Calu3 (cell line): ENCODE results near the gene TBXAS1. TPM values are rescaled to one million over a fixed set of nuclear protein-coding genes. Genes with fewer than 3 reads are reported as not detected.

Experiments used
- BruUV-seq: library from RNA; stranded (reverse); fragments of 400-500 nt; replicated peaks from 2 replicates; lab custom pipeline; 2021; lab: Mats Ljungman, UMichigan
- CTCF ChIA-PET: fragments of 300-600 bp; sonication (Branson Sonifier 250); formaldehyde crosslinking; loops from one replicate; lab custom pipeline; 2022; ENCODE audit warnings: antibody characterized with exemption; lab: Charles Lee
- DNase-seq: peaks from one replicate; pipeline ENCODE4 v3.0.0; 2022
- H3K27ac Mint-ChIP-seq: one replicate; pipeline ENCODE4 v1.8.0; 2022; ENCODE audit warnings: mixed read lengths; ENCODE audit not compliant: unreplicated experiment
- H3K27me3 Mint-ChIP-seq: one replicate; pipeline ENCODE4 v1.8.0; 2022; ENCODE audit warnings: mixed read lengths; ENCODE audit not compliant: unreplicated experiment
- H3K36me3 Mint-ChIP-seq: one replicate; pipeline ENCODE4 v1.8.0; 2022; ENCODE audit warnings: mild to moderate bottlenecking, moderate library complexity, mixed read lengths; ENCODE audit not compliant: insufficient read depth, unreplicated experiment
- H3K4me1 Mint-ChIP-seq: one replicate; pipeline ENCODE4 v1.8.0; 2022; ENCODE audit warnings: mild to moderate bottlenecking, low read depth, mixed read lengths; ENCODE audit not compliant: unreplicated experiment
- H3K4me3 Mint-ChIP-seq: one replicate; pipeline ENCODE4 v1.8.0; 2022; ENCODE audit warnings: mild to moderate bottlenecking, low read depth, moderate library complexity, mixed read lengths; ENCODE audit not compliant: unreplicated experiment
- H3K9me3 Mint-ChIP-seq: one replicate; pipeline ENCODE4 v1.8.0; 2022; ENCODE audit warnings: low read depth, mixed read lengths; ENCODE audit not compliant: unreplicated experiment
- intact Hi-C: fragments of 100-400 bp; cut with micrococcal nuclease; formaldehyde crosslinking; loops from one replicate; pipeline ENCODE4 v1.10.0; 2022; ENCODE audit not compliant: unreplicated experiment
- total RNA-seq: library from RNA; stranded (reverse); gene quantifications from 2 replicates; pipeline ENCODE4 v1.2.3, GENCODE V29; 2022
- TF ChIP-seq, protein P1 (sequence below): fragments of 200-600 bp; IDR thresholded peaks from one replicate; pipeline ENCODE4 v1.8.0; 2022; ENCODE audit warnings: antibody characterized with exemption; ENCODE audit not compliant: unreplicated experiment

TBXAS1 gene
- total RNA-seq, 1 experiment from 2014 or later: 33.0 TPM

GRCh38 chr7:139958599-139959284, 129.7 kb downstream of the TBXAS1 start:
- TF ChIP-seq, protein P1, sequence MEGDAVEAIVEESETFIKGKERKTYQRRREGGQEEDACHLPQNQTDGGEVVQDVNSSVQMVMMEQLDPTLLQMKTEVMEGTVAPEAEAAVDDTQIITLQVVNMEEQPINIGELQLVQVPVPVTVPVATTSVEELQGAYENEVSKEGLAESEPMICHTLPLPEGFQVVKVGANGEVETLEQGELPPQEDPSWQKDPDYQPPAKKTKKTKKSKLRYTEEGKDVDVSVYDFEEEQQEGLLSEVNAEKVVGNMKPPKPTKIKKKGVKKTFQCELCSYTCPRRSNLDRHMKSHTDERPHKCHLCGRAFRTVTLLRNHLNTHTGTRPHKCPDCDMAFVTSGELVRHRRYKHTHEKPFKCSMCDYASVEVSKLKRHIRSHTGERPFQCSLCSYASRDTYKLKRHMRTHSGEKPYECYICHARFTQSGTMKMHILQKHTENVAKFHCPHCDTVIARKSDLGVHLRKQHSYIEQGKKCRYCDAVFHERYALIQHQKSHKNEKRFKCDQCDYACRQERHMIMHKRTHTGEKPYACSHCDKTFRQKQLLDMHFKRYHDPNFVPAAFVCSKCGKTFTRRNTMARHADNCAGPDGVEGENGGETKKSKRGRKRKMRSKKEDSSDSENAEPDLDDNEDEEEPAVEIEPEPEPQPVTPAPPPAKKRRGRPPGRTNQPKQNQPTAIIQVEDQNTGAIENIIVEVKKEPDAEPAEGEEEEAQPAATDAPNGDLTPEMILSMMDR: no peak
- Mint-ChIP-seq H3K27me3 (no peaks in the 10 kb centered on the region), H3K27ac (no peak overlapping the region), H3K4me3 (no peak overlapping the region), H3K9me3 (no peaks in the 10 kb centered on the region), H3K36me3 (no peaks in the 10 kb centered on the region), H3K4me1 (no peaks in the 10 kb centered on the region)
- DNase-seq: no peak
- CTCF ChIA-PET: no interaction called here
- intact Hi-C loops: no loop called here
- no TSS peak for BruUV-seq

DNA sequence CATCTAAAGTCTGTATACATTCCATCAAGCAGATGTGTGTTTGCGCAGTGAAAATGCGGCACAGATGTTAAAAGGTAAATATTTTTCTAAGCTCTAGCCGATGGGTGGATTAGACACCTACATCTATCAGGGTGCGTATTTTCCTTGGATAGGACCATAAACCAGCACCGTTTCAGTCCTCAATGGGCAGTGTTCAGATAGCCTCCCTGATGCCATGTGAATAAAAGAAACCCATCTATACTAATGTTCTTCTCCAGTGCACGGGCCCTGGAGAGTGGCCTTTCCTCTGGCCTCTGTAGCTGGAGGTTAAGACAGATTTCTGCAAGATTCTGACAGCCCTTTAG, 130.2 kb downstream of the TBXAS1 start:
- H3K4me3 Mint-ChIP-seq: no peak overlapping the region
- no peaks in the 10 kb centered on the region for H3K36me3 Mint-ChIP-seq
- TF ChIP-seq, protein P1: no peak
- CTCF ChIA-PET: no interaction called here
- no peaks in the 10 kb centered on the region for H3K27me3 Mint-ChIP-seq
- H3K9me3 Mint-ChIP-seq: no peaks in the 10 kb centered on the region
- BruUV-seq: no TSS peak
- intact Hi-C loops: no loop called here
- H3K4me1 Mint-ChIP-seq: no peaks in the 10 kb centered on the region
- DNase-seq: no peak
- no peak overlapping the region for H3K27ac Mint-ChIP-seq

GRCh38 chr7:139959718-139960117, 130.7 kb downstream of the TBXAS1 start:
- Mint-ChIP-seq H3K9me3 (no peaks in the 10 kb centered on the region), H3K4me3 (no peak overlapping the region), H3K27ac (no peak overlapping the region), H3K36me3 (no peaks in the 10 kb centered on the region), H3K27me3 (no peaks in the 10 kb centered on the region), H3K4me1 (no peaks in the 10 kb centered on the region)
- TF ChIP-seq, protein P1: no peak
- CTCF ChIA-PET: no interaction called here
- DNase-seq: no peak
- intact Hi-C loops: no loop called here
- BruUV-seq: no TSS peak

DNA sequence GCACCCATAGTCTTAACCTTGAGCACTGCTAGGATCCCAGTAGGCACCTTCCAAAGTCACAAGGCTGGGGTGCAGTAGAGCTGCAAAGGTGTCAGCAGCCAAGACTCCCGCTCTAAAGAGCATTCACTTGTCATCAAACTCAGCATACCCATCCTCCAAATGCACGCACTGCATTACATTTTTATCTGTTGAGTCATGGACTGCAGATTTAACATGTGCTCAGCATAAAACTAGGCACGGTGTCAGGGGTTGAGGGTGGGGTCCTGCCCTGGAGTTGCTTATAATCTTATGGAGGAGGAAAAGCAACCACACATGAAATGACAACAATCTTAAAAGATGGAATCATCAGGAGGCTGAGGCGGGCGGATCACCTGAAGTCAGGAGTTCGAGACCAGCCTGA, 131.1 kb downstream of the TBXAS1 start:
- BruUV-seq: no TSS peak
- intact Hi-C loops: no loop called here
- CTCF ChIA-PET: no interaction called here
- no peak overlapping the region for H3K27ac Mint-ChIP-seq
- no peak for DNase-seq
- H3K4me3 Mint-ChIP-seq: no peak overlapping the region
- no peaks in the 10 kb centered on the region for H3K9me3 Mint-ChIP-seq
- no peaks in the 10 kb centered on the region for H3K4me1 Mint-ChIP-seq
- TF ChIP-seq, protein P1: no peak
- no peaks in the 10 kb centered on the region for H3K36me3 Mint-ChIP-seq
- H3K27me3 Mint-ChIP-seq: no peaks in the 10 kb centered on the region
